Stimulated activated CD4-positive, alpha-beta T cell treated with anti-CD3 and anti-CD28 coated beads, Interleukin-15, amount 100 ng/mL, for 1 hour (primary cell): Measurements from ENCODE around the gene SYCE1.
"Not testable (repeated sequence)": the region's sequence is repeated elsewhere in the genome, so short reads cannot be mapped to it uniquely, and the experiment has no call there.

Experiments
- DNase-seq, 2 donors: peaks; one replicate each; pipeline ENCODE4 v3.0.0-alpha.2; 2020; ENCODE audit warnings: low read depth in 1 of 2, low spot score in 1 of 2

SYCE1 gene

GRCh38 chr10:133565441-133566294 is at the start of gene SYCE1:
Gene SYCE1 (minus strand): TSS chr10:133565583. CDS start chr10:133565529, 54 bp downstream.
- DNase-seq: no peak

GRCh38 chr10:133614830-133615580 is 49.6 kb upstream of the SYCE1 start:
- DNase-seq: no peak

- no peak for DNase-seq
These were observed 48.3 kb upstream of the SYCE1 start for GRCh38 chr10:133613699-133614098.

GRCh38 chr10:133611079-133611478 is 45.7 kb upstream of the SYCE1 start:
- no peak for DNase-seq

GRCh38 chr10:133608855-133609254 is 43.5 kb upstream of the SYCE1 start:
- DNase-seq: no peak

GRCh38 chr10:133603434-133603833 is 38.1 kb upstream of the SYCE1 start:
- DNase-seq: not testable (repeated sequence)

GRCh38 chr10:133600657-133601056 is 35.3 kb upstream of the SYCE1 start:
- no peak for DNase-seq

- not testable (repeated sequence) for DNase-seq
These were observed 34.5 kb upstream of the SYCE1 start for GRCh38 chr10:133599869-133600268.

- no peak for DNase-seq
These were observed 27.3 kb upstream of the SYCE1 start for GRCh38 chr10:133592716-133593115.

GRCh38 chr10:133590970-133591359 is 25.6 kb upstream of the SYCE1 start:
- no peak for DNase-seq

- DNase-seq: no peak
These were observed 25.0 kb upstream of the SYCE1 start for GRCh38 chr10:133590226-133590969.

- DNase-seq: not testable (repeated sequence)
These were observed 11.7 kb upstream of the SYCE1 start for GRCh38 chr10:133577037-133577436.

- DNase-seq: not testable (repeated sequence)
These were observed 8.1 kb upstream of the SYCE1 start for GRCh38 chr10:133573460-133573859.

GRCh38 chr10:133572055-133572454 is 6.7 kb upstream of the SYCE1 start:
- DNase-seq: not testable (repeated sequence)

- DNase-seq: not testable (repeated sequence)
These were observed 4.4 kb upstream of the SYCE1 start for GRCh38 chr10:133569801-133570200.

GRCh38 chr10:133568831-133569527 is 3.6 kb upstream of the SYCE1 start:
- DNase-seq: not testable (repeated sequence)

GRCh38 chr10:133568287-133568614 is 2.9 kb upstream of the SYCE1 start:
- no peak for DNase-seq

GRCh38 chr10:133567609-133568286 is 2.4 kb upstream of the SYCE1 start:
- DNase-seq: no peak

GRCh38 chr10:133567119-133567518 is 1.7 kb upstream of the SYCE1 start:
- no peak for DNase-seq

- DNase-seq: no peak
These were observed 567 bp downstream of the SYCE1 start for GRCh38 chr10:133564816-133565215.
